GM21526 (cell line): ENCODE results near the gene ANAPC2.

Experiments used
- ATAC-seq: cut with Tn5 transposase; IDR thresholded peaks from one replicate; pipeline ENCODE4 v1.9.1; 2021; ENCODE audit warnings: moderate library complexity; ENCODE audit not compliant: unreplicated experiment, low FRiP score

Gene ANAPC2

DNA sequence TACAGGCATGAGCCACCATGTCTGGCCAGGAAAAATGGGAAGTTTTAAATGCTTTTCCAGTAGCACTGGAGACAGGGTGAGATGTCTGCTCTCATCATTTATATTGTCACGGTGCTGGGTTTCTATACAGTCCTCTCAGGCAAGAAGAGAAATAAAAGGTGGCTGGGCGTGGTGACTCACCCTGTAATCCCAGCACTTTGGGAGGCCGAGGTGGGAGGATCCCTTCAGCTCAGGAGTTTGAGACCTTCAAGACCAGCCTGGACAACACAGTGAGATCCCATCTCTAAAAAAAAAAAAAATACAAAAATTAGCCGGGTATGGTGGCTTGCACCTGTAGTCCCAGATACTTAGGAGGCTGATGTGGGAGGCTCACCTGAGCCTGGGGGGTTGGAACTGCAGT is 54.2 kb downstream of the ANAPC2 start:
- no peak for ATAC-seq

DNA sequence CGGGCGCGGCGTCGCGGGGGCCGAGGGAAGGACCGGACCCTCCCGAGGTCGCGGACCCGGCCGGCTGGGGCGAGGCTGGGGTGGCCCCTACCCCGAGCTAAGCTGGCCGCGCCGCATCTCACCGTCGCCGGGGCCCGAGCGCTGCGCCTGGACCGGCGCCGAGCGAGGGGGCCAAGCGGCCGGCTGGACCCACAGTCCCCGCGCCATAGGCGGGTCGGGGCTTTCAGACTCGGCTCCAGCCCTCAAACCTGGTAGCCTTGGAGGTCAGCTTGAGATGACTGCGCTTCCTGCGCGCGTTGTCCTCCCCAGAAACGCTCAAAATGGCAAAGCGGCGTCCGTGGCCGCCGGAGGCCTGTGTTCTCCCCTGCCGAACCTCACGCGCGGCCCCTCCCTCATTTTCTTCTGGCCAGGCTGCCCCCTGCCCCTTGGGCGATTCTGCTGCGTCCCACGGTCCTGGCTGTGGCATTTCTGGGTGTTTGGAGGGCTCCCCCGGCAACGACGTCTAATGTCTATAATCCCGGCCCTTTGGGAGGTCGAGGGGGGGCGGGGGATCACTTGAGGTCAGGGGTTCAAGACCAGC is 58.1 kb downstream of the ANAPC2 start:
- no peak for ATAC-seq

DNA sequence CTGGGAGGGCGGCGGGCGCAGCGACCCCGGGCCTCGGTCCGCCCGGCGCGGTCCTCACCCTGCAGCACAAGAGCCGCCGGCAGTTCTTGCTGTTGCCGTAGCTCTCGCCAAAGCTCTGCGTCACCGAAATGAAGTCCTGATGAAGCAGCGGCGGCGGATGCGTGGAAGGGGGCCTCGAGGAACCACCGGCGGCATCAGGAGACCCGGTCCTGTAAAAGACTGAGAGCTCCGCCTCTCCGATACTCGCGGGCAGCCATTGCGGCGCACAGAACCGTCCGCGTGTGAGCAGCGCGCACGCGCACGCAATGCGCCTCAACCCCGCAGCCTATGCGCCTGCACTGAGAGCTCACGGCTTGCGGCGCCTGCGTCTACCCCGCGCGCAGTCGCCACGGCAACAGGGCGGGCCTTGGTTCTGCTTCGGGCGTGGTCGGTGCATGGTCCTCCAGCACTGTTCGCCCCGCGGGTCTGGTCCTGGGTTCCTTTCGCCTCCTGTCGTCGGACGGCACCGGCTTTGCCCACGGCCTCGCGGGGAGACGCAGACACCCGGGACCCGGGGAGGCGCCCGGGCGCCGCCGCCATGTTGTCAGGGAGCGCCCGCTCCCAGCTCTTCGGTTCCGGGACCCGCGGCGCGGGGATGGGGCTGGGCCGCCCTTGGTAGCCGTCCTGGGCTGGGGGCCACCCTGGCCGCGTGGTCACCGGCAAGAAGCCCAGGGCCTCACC is 58.7 kb downstream of the ANAPC2 start:
- peak; percentile 55 for ATAC-seq

DNA sequence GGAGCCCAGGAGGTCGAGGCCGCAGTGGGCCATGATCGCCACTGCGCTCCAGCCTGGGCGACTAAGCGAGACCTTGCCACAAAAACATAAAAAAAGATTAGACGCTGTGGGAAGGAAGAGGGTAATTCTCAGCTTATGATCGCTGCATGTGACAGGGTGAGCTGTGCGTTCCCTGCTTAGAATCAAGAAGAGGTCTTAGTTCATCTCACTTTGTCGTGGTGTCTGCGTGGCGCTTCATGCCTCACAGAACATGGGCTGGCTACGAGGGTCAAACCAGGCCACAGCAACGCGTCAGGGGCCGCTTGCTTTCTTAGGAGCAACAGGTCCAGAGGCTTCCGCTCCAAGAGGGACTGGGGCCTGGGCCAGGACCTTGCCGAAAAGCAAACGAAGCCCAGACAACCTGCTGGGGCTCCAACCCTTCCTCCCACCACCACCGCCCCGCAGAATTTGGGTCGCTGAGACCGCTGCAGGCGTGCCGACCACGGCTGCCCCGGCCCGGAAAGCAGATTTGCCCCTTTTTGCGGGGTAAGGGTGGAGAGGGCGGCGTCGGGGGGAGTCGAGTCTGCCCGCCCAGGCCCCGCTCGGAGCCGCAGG is 59.4 kb downstream of the ANAPC2 start:
- peak; percentile 15 for ATAC-seq

DNA sequence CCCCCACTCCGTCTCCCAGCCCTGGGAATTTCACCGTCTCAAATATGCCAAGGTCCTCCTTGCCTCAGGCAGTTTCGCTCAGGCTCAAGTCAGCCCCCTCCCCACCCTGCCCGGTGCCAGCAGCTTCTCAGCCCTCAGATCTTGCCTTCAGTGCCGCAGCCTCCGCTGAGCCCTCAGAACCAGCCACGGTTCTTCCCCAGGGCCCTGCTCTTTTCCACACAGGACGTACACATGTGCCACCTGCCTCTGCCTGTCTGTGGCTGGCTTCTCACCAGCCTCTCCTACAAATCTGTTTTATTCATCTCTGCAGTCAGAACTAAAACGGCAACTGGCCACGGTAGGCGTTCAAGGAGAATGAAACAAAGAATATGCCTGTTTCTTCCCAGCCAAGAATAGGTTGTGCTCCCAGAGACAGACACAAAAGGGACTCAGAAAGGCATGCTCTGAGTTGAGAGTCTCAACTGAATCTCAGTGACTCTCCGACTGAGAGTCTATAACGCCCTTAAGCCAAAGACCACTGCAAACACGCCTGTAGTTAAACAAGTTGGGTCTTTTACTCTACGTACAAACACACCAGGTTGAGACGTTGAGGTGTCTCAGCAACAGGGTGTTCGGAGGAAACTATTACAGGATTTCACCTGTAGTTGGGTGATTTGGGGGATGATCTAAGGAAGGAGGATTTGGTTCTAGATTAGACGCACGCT is 60.0 kb downstream of the ANAPC2 start:
- no peak for ATAC-seq

DNA sequence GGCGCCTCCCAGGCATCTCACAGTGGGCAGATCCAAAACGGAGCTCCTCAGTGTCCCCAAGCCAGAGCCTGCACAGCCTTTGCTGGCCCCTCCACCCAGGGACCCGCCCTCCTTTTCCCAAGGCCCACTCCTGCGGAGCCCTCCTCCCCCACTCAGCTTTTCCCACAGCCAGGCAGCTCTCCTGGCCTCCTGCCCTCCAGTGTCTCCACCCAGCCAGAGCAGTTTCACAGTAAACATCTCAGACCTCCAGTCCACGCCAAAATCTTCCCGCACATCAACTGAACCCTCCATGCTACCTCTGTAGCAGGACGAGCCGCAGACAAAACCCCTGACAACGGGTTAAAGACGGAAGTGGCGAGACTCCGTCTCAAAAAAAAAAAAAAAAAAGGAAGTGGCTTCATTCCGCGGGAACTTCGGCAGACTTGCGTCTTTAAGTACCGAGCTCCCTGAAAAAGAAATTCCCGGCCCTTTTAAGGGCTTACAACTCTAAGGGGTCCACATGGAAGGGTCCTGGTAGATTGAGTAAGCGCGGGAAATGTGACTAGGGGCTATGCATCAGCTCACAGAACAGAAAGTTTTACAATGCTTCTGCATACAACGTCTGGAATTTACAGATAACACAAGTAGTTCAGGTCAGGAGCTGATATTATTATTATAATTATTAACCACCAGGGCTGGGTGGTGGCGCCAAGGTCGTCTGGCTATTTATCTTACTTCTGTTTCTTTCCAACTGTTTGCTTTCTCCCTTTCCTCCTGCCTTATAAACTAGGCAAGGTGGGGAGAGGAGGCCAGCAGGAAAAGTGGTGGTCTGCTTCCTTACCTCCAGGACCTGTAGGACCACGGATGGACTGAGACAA is 60.8 kb downstream of the ANAPC2 start:
- no peak for ATAC-seq

DNA sequence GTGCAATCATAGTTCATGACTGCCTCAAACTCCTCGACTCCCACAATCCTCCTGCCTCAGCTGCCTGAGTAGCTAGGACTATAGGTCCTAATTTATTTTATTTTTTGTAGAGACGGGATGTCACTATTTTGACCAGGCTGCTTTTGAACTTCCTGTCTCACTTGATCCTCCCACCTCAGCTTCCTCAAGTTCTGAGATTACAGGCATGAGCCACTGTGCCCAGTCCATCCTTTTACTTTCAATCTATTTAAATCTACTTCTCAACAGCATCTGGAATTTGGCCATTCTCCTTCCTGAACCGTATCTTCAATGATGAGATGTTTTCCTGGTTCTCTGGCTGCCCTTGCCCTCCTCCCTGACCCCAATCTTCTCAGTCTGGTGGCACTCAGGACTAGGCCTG is 61.6 kb downstream of the ANAPC2 start:
- ATAC-seq = no peak
